GM21367 (cell line): Measurements from ENCODE around the gene USP22.
"Not testable (repeated sequence)": the region's sequence is repeated elsewhere in the genome, so short reads cannot be mapped to it uniquely, and the experiment has no call there.

Experiments used
- ATAC-seq: cut with Tn5 transposase; IDR thresholded peaks from one replicate; pipeline ENCODE4 v1.9.1; 2021; ENCODE audit not compliant: unreplicated experiment

Gene USP22

DNA sequence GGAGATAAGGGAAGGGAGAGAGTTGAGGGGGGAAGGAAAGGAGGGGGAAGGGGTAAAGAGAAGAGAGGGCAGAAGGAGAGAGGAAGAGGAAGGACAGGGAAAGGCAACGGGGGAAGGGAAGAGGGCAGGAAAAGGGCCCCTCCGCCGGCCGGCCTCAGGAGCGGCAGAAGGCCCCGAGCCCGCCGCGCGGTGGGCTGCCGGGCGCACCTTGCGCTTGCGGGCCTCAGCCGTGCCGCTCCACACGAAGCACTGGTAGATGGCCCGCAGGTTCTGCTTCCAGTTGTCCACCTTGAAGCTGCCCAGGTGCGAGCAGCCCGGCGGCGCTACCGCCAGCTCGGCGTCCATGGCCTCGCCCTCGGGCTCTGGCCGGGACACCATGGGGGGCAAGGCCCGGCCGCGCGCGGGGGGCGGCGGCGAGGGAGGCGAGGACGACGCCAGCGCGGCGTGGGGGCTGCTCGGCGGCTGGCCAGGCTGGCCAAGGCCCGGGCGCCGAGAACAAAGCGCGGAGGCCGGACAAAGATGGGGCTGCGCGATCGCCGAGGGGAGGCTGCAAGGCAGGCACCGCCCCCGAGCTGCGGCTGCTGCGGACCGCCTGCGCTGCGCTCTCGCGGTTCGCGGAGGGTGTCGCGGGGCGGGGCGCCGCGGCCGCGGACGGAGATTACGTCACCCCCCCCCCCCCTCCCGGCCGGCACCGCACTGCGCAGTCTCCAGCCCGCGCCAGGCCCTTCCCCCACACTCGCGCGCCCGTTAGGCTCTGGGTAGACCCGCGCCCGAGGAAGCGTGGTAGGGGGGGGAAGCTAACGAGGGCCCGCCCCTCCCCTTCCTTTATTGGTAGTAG is at the start of gene USP22:
USP22 (minus strand) TSS at position 554 of the 838 bp plus-strand sequence; CDS start at position 378, 176 bp downstream.
- peak; percentile 43 for ATAC-seq

DNA sequence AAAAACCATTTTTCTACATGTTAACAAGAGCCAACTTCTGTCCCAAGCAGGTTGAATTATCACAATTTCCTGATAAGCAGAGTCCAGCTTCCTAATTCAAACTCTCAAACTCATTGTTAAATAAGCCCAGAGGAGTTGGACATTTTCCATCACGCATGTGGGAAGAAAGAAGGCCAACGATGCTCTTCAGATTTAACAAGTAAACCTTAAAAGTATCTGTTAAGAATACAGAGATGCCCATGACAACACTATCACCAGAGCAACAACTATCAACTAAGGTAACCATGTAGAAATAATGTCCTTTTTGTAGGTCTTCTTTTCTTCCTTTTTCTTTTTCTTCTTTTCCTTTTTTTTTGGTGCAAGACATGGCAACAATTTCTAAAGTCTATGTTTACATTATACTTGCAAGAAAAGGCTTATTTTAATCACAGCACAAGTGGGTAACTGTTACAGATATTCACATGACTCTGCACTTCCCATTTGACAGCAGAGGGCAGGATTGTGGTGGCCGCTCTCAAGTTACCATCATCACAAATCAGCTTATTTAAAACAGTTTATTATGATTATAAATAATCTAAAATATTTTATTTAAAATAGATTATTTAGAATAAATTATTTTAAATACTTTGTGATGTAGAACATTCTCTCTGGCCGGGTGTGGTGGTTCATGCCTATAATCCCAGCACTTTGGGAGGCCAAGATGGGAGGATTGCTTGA is 48.2 kb upstream of the USP22 start:
- no peak for ATAC-seq

DNA sequence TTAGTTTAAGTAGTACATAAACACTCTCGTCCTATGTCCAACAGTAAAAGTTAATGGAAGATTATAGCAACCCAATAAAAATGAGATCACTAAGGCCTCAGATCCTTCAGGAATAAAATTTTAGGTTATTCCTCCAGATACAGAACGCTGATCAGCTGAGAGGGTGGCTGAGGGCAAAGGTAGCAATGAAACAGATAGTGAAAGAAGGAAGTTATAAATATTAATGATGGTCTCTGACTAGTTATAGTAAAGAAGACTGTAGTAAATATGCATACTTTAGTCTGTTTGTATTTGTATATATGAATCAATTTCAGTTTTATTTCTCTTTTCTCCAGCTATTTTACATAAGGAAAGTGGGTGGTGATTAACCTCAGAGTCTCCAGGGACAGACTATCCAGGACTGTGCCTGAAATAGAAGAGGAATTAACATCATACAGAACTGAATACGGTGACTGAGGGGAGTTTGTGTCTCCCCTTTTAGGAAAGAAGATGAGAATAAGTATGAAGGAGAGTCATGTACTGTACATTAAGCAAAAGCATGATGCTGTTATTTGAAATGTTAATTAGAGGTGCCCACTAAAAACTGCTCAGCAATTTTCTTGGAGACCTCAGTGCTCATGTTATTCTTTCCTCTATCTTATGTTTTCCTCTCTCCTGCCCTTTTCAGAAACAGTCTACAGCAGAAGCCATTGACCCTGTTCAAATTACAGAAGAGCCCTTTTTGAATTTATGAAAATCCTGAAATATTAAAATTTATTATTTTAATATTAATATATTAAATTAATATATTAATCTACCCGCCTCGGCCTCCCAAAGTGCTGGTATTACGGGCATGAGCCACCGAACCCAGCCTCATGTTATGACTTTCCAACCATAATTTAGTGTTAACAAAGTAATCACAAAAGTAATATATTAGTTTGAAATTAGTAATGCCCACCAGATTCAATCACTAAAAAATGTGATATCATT is 47.4 kb upstream of the USP22 start:
- ATAC-seq = no peak

DNA sequence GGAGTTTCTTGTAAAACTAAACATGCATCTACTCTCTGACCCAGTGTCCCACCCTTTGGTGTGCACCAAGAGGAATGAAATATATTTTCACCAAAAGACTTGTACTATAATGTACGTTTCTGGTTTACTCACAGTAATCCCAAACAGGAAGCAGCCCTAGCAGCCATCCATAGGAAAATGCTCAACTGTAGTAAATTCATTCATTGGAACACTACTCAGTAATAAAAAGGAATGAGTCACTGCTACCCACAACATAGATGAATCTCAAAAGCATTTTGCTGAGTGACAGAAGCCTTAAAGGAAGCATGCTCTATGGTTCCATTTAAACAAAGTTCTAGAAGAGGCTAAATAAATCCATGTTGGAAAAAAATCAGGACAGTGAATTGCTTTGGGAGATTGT is 46.3 kb upstream of the USP22 start:
- no peak for ATAC-seq

DNA sequence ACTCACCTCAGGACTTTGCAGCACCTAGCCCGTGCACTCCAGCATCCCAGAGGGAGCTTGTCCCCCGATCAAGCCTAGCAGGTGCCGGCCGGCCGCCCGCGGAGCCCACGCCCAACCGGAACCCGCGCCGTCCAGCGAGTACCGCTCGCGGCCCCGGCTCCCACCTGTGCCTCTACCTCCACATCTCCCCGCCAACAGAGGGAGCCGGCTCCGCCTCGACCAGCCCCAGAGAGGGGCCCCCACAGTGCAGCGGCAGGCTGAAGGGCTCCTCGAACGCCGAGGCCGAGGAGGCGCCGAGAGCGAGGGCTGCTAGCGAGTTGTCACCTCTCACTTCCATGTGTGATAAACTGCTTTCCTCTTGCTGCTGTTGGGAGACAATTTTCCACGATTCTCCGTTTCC is 42.9 kb upstream of the USP22 start:
- ATAC-seq = no peak

DNA sequence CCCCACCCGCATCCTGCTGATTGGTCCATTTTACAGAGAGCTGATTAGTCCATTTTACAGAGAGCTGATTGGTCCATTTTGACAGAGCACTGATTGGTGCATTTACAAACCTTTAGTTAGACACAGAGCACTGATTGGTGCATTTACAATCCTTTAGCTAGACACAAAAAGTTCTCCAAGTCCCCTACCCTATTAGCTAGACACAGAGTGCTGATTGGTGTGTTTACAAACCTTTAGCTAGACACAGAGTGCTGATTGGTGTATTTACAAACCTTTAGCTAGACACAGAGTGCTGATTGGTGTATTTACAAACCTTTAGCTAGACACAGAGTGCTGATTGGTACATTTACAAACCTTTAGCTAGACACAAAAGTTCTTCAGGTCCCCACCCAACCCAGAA is 42.5 kb upstream of the USP22 start:
- ATAC-seq = not testable (repeated sequence)

DNA sequence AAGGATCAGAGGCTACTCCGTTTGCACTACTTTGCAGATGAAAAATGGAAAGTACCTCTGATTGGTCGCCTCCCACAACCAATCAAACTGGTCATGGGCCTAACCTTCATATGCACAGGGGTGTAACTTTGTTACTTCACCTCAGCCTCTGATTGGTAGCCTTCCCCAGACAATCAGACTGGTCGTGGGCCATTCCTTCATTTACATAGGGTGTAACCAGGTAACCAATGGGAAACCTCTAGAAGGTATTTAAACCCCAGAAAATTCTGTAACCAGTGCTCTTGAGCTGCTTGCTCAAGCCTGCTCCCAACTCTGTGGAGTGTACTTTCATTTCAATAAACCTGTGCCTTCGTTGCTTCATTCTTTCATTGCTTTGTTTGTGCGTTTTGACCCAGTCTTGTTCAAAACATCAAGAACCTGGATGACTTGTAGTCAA is 39.2 kb upstream of the USP22 start:
- no peak for ATAC-seq

DNA sequence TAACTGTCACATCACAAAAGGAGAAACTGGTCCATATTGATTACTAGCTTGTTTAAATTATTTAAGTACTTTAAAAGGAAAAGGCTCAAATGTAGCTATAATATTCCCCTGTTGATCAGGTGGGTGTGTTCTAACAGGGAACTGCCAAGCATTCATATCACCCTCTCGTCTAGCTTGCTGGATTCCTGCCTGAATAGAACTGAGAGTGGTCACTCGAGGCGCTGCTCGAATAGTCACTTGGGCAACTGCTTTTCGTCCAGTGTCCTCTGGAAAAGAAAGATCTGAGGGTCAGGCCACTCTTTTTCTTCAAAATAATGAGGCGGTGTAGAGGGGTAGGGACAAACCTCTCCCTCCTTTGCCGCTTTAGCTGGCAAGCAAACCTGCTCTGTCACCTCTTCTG is 36.4 kb upstream of the USP22 start:
- ATAC-seq = no peak

DNA sequence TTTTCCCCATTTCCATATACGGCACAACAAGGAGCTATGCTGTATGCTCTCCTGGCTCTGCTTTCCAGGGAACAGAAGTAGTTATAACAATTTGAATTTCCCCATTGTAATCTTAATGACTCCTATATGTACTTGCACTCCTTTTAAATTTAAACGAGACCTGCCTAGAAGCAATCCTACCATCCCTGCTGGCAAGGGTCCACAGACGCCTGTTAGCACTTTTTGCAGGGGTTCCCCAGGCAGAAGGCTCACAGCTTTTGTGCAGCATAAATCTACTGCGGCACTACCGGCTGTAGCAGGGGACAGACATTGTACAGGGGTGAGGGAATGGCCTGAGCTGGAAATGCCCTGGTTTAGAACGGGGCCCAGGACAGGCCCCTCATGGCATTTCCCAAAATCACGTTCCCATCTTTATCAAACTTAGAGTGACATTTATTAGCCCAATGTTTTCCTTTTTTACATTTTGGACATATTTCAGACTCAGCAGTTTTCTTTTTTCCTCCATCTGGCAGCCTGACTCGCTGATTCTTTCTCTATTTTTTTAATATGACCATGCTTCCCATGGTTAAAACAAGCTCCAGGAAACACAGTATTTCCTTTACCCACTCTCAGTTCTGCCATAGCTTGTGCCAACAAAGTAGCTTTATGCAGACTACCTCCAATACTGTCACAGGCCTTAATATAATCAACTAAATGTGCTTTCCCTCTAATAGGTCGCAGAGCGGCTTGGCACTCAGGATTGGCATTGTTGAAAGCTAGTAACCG is 35.4 kb upstream of the USP22 start:
- no peak for ATAC-seq

DNA sequence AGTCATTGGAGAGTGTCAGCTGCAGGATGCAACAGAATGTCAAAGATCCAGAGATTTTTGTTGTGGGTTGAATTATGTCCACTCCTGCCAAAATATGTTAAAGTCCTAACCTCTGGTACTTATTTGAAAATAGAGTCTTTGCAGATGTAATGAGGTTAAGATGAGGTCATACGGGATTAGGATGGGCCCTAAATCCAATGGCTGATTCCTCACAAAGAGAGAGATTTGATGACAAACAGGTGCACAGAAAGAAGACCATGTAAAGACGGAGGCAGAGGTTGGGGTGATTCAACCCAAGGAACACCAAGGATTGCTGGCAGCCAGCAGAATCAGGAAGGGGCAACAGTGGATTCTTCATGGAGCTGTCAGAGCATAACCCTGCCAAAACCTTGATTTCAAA is 34.5 kb upstream of the USP22 start:
- ATAC-seq = no peak

DNA sequence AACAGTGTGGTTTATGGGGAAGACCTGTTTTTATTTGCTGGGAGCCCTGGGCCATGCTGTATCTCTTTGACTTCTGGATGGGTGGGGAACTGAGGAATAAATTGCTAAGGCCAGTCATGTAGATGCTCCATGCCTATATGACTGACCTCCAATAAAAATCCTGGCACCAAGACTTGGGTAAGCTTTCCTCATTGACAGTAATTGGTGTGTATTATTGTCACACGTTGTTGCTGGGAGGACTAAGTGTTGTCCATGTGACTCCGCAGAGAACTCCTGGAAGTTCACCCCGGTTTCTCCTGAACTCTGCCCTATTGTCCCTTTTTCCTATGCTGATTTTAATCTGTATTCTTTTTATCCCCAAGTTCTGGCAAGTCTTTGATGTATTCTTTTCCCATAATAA is 33.4 kb upstream of the USP22 start:
- no peak for ATAC-seq

DNA sequence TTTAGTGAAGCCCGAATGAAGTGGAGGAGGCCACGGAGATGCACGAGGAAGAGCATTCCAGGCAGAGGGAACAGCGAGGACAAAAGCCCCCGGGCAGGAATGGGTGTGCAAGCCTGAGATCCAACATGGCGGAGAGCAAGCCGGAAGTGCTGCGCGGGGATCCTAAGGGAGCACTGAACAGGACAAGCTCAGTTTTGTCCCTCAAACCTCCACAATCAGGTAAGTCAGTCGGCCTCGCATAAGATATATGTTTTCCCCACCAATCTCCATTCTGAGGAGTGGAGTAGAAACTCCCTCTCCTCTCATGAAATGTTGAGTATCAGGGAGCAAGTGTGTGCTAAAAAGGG is 32.9 kb upstream of the USP22 start:
- no peak for ATAC-seq

DNA sequence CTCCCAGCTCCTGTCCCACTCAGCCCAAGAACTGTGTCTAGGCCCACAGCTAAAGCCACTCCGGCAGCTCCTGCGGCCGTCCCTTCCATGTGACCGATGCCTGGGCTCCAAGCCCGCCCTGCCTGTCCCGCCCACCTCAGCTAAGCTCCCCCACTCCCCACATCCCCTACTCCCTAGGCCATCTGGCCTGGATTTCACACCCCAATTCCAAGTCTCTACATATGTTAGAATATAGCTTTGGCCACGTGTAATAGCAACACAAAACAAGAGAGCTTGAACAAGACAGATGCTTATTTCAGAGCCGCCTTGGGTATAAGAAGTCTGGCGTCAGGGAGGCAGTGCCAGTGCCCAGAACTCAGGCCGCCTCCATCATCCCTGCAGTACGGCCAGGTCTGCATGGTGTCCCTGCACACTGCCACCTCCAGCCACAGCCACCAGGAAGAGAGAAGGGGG is 30.0 kb upstream of the USP22 start:
- ATAC-seq = no peak

DNA sequence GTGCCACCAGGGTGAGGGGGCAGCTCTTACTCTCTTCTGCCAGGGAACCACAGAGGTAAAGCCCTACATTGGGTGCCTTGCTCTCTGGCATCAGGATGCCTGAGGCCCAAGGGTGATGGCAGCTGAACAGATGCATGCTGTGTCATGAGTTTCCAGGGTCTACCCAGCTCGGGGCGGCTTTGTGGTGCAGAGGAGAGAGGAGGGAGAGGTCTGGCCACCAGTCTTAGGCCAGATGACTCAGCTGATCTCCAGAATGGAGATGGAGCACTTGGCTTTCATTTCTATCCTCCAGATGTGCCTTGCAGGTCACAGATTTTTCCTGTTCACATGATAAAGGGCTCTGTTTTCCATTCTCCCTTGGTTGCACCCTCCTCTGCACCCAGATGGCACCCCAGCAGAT is 23.6 kb upstream of the USP22 start:
- no peak for ATAC-seq

DNA sequence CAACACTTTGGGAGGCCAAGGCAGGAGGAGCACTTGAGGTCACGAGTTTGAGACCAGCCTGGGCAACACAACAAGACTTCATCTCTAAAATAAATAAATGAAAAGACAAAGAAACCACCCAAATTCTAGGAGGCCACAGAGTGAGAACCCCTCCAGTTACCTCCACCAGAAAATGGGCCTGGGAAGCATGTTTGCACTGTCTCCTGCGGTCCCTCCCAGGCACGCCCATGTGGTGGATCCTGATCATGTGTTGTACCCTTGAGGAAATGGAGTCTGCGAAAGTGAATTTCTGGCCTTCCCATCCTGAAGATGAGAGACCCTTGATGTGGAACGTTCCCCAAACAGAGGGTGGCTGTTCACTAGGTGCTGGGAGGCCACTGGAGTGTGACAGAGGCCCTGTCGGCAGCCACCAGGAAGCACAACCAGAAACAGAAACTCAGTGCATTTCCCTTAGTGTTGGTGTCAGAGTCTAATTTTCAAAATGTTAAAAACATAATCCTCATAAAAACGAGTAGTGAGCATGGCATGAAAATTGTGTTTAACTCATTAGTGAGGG is 19.2 kb upstream of the USP22 start:
- ATAC-seq = no peak

DNA sequence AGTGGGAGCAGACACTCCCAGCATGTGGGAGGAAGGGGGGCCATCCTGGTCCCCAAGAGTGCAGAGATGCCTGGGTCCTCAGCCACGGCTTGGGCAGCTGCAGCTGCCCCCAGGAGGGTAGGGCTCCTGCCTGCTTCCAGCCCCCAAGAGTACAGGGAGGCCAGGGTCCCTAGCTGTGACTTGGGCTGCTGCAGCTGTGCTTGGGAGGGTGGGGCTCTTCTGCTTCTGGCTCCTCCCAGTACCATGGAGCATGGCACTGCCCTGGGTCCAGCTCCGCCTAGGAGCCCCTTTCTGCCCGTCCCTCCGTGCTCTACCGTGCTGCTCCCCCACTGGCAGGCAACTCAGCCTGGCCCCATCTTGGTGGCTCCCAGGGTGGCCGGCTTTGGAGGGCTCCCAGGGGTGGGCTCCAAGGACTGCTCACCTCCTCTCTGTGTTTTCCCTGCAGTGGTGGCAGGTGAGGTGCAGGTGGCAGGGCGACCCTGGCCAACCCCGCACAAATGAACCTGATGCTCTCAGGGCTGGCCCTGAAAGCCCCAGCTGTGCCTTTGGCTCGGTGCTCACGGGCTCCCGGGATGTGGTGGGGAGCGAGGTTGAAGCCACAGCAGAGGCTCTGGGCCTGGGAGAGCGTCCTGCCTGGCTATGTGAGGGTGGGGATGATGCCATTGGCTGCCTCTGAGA is 18.5 kb upstream of the USP22 start:
- no peak for ATAC-seq

DNA sequence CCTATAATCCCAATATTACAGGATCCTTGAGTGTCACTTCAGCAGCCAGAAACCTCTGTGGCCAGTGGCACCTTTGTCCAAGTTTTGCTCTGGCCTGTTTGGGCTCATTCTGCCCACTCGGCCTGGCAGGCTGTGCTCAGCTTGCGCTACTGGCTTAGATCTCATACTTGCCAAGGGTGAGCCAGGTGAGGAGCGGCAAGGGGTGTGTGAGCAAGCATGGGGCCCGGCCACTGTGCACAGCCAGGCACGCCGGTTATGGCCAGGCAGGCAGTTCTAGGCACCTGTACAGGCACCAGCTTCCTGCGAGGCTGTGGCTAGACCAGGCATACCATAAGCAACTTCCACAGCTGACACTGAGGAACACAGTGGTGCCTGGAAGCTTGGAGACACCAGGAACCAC is 16.9 kb upstream of the USP22 start:
- no peak for ATAC-seq

DNA sequence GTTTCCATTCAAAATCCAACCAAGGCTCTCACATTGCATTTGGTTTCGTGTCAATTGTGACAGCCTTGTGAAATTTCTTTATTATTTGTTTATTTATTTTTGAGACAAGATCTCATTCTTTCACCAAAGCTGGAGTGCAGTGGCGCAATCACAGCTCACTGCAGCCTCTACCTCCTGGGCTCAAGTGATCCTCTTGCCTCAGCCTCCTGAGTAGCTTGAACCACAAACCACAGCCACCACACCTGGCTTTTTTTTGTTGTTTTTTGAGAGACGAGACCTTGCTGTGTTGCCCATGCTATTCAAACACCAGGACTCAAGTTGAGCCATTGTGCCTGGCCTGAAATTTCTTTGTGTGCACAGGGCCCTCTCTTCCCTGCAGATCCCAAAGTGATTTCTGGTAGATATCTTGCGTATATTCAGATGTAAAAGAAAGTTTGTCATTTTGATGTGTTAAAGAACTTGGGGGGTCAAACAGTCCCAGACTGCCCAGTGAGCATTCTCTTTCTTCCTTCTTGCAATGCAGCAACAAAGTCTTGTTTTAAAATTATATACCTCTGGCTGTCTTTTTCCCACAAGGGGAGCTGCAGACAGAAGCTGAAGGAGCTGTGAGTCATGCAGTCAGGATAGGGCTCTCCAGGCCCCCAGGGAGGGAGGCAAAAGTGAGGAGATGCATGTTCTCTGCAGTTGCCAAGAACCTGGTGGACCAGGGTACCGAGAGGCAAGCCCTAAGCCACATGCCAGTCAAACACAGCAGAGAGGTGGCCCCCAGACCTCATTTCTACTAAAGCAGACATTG is 15.5 kb upstream of the USP22 start:
- ATAC-seq = no peak

DNA sequence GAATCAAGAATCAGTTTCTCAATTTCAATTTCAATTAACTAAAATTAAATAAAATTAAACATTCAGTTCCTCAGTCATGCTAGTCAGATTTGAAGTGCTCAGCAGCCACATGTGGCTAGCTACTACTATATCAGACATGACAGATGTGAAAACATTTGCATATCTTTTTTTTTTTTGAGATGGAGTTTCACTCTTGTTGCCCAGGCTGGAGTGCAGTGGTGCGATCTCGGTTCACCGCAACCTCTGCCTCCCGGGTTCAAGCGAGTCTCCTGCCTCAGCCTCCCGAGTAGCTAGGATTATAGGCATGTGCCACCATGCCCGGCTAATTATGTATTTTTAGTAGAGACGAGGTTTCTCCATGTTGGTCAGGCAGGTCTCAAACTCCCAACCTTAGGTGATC is 10.2 kb upstream of the USP22 start:
- ATAC-seq = not testable (repeated sequence)
